Measurements from ENCODE around the gene REEP6.
A peak's percentile ranks its signal among the peaks of the same experiment; 100 is the strongest.

Gene REEP6

DNA sequence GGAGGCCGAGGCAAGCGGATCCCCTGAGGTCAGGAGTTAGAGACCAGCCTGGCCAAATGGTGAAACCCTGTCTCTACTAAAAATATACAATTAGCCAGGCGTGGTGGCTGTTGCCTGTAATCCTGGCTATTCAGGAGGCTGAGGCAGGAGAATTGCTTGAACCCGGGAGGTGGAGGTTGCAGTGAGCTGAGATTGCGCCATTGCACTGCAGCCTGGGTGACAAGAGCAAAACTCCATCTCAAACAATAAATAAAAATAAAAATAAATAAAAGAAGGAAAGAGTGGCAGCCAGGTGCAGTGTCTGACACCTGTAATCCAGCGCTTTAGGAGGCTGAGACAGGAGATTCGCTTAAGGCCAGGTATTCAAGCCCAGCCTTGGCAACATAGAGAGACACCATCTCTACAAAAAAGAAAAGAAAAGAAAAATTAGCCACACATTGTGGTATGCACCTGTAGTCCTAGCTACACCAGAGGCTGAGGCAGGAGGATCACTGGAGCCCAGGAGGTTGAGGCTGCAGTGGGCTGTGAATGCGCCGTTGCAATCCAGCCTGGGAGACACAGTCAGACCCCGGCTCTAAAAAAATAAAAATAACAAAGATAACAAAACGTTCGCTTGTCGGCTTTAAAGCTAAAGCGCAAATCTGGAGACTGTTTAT lies 11.6 kb downstream of the REEP6 start:
- H3K36me3 ChIP-seq (ENCODE audit: insufficient read depth): no peaks in the 10 kb centered on the region
- TF ChIP-seq, protein P1, sequence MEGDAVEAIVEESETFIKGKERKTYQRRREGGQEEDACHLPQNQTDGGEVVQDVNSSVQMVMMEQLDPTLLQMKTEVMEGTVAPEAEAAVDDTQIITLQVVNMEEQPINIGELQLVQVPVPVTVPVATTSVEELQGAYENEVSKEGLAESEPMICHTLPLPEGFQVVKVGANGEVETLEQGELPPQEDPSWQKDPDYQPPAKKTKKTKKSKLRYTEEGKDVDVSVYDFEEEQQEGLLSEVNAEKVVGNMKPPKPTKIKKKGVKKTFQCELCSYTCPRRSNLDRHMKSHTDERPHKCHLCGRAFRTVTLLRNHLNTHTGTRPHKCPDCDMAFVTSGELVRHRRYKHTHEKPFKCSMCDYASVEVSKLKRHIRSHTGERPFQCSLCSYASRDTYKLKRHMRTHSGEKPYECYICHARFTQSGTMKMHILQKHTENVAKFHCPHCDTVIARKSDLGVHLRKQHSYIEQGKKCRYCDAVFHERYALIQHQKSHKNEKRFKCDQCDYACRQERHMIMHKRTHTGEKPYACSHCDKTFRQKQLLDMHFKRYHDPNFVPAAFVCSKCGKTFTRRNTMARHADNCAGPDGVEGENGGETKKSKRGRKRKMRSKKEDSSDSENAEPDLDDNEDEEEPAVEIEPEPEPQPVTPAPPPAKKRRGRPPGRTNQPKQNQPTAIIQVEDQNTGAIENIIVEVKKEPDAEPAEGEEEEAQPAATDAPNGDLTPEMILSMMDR (conservative IDR thresholded peaks at IDR 0.05; ENCODE audit: low read depth, low read length): no peak
- no peaks in the 10 kb centered on the region for H3K4me1 ChIP-seq (ENCODE audit: low read depth, poor library complexity, severe bottlenecking)
- H3K27me3 ChIP-seq (ENCODE audit: insufficient read depth, low read depth): peaks cover 74% of the 10 kb centered on the region
- H3K4me2 ChIP-seq: no peak overlapping the region
- H4K20me1 ChIP-seq (ENCODE audit: insufficient read depth): no peaks in the 10 kb centered on the region
- H3K79me2 ChIP-seq (ENCODE audit: insufficient read depth, low read depth): no peaks in the 10 kb centered on the region
- H3K9ac ChIP-seq: no peak overlapping the region
- H3K27ac ChIP-seq: no peak overlapping the region
- H3K4me3 ChIP-seq (IDR thresholded peaks at IDR 0.05; ENCODE audit: insufficient read depth, low read depth, low read length): no peak overlapping the region
- H2AFZ ChIP-seq (ENCODE audit: low read depth): no peak overlapping the region

DNA sequence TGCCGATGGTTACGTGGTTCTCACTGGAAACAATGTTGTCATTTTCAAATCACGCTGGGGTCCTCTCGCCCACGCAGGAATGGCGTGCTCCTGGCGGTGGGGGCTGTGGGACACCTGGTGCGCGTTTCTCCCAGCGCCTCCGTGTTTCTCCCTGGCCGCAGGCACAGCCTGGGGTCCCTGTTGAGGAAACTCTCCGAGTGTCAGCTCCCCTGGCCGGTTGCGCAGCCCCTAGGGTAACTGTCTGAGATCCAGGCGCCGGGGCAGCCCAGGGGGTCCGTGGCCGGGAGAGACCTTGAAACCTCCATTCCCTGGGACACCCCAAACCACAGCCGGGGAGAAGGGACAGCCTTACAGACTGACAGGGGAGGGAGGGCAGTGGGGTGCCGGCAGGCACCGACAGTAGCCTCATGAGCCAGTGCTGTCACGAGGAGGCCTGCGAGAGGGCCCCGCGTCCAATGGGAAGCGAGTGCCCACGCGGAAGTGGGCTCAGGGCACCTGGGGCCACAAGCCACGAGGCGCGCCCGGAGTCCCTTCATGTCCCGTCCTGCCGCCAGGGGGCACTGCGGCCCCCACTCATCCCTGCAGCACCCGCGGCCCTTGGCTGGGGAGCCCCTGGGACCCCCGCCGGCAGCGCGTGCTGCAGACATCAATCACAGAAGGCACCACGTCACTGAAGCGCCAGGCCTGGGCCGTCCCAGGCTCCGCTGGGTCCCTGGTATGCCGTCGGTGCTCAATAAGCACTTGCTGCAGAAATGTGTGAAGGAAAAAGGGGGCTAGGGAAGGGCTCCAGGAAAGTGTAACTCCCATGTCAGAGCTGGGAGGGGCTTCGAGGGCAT lies 12.3 kb downstream of the REEP6 start:
- Histone ChIP-seq H3K27ac (no peak overlapping the region), H3K79me2 (ENCODE audit: insufficient read depth, low read depth) (no peaks in the 10 kb centered on the region), H3K36me3 (ENCODE audit: insufficient read depth) (no peaks in the 10 kb centered on the region), H3K4me1 (ENCODE audit: low read depth, poor library complexity, severe bottlenecking) (no peaks in the 10 kb centered on the region), H3K4me3 (IDR thresholded peaks at IDR 0.05; ENCODE audit: insufficient read depth, low read depth, low read length) (no peak overlapping the region), H4K20me1 (ENCODE audit: insufficient read depth) (no peaks in the 10 kb centered on the region), H2AFZ (ENCODE audit: low read depth) (no peak overlapping the region), H3K9ac (no peak overlapping the region), H3K4me2 (no peak overlapping the region), H3K27me3 (ENCODE audit: insufficient read depth, low read depth) (peaks cover 68% of the 10 kb centered on the region)
- TF ChIP-seq, protein P1 (conservative IDR thresholded peaks at IDR 0.05; ENCODE audit: low read depth, low read length): peak; percentile 53

DNA sequence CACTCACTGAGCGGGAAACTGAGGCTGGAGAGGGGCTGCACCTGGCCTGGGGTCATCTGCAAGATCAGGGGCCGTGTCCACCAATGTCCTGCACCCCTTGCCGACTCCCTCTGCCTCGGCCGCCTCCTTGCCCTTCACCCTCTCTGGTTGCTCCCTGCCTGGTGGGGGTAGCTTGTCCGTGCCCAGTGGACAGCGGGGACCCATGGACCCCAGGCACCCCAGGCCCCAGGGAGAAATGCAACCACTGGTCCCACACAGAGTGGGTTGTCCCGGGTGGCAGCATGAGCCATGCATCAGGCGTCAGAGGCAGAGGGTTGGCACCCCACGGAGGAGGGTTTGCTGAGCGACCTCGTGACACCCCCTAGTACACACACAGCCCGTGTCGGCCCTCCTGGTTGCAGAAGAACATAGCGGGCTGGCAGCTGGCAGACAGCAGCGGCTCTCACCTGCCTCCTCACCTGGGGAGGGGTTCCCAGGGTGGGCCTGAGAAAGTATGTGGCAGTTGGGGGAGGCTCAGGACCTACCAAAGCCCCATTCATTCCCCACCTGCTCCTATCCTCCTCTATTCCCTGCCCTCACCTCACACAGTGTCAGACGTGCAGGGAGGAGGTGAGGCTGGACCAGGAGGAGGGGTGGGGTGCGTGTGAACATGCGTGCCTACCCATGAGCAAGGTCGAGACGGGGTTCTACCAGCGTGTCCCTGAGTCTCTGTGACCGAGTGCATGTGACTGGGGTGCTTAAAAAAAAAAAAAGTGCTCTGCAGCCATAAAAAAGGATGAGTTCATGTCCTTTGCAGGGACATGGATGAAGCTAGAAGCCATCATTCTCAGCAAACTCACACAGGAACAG lies 13.2 kb downstream of the REEP6 start:
- Histone ChIP-seq H4K20me1 (ENCODE audit: insufficient read depth) (no peaks in the 10 kb centered on the region), H3K4me1 (ENCODE audit: low read depth, poor library complexity, severe bottlenecking) (no peaks in the 10 kb centered on the region), H3K79me2 (ENCODE audit: insufficient read depth, low read depth) (no peaks in the 10 kb centered on the region), H3K9ac (no peak overlapping the region), H3K4me3 (IDR thresholded peaks at IDR 0.05; ENCODE audit: insufficient read depth, low read depth, low read length) (no peak overlapping the region), H2AFZ (ENCODE audit: low read depth) (no peak overlapping the region), H3K27ac (no peak overlapping the region), H3K4me2 (no peak overlapping the region), H3K36me3 (ENCODE audit: insufficient read depth) (no peaks in the 10 kb centered on the region), H3K27me3 (ENCODE audit: insufficient read depth, low read depth) (peaks cover 71% of the 10 kb centered on the region)
- TF ChIP-seq, protein P1 (conservative IDR thresholded peaks at IDR 0.05; ENCODE audit: low read depth, low read length): no peak

DNA sequence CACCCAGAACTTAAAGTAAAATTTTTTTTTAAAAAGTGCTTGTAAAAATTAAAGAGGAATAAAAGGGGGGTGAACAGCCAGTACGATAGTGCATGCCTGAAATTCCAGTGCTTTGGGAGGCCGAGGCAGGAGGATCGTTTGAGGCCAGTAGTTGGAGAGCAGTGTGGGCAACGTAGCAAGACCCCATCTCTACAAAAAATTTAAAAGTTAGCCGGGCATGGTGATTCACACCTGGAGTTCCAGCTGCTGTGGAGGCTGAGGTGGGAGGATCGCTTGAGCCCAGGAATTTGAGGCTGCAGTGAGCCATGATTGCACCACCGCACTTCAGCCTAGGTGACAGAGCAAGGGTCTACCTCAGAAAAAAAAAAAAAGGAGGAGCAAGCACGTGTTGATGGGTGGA lies 14.0 kb downstream of the REEP6 start:
- Histone ChIP-seq H4K20me1 (ENCODE audit: insufficient read depth) (no peaks in the 10 kb centered on the region), H3K27me3 (ENCODE audit: insufficient read depth, low read depth) (peaks cover 76% of the 10 kb centered on the region), H3K27ac (no peak overlapping the region), H2AFZ (ENCODE audit: low read depth) (no peak overlapping the region), H3K4me2 (no peak overlapping the region), H3K4me3 (IDR thresholded peaks at IDR 0.05; ENCODE audit: insufficient read depth, low read depth, low read length) (no peak overlapping the region), H3K79me2 (ENCODE audit: insufficient read depth, low read depth) (no peaks in the 10 kb centered on the region), H3K36me3 (ENCODE audit: insufficient read depth) (no peaks in the 10 kb centered on the region), H3K9ac (no peak overlapping the region), H3K4me1 (ENCODE audit: low read depth, poor library complexity, severe bottlenecking) (no peaks in the 10 kb centered on the region)
- TF ChIP-seq, protein P1 (conservative IDR thresholded peaks at IDR 0.05; ENCODE audit: low read depth, low read length): no peak
